GM12878 (cell line): ENCODE measurements around the gene KCNB1. TPM values are rescaled to one million over a fixed set of nuclear protein-coding genes. Genes with fewer than 3 reads are reported as not detected.

Source experiments
- ATAC-seq: fragments of 200-7000 bp; cut with Tn5 transposase; 3 replicates; pipeline ENCODE4 v1.9.1; 2020; ENCODE audit warnings: mild to moderate bottlenecking, moderate library complexity
- BruUV-seq: library from RNA; stranded (reverse); fragments of 400-500 nt; replicated peaks from 2 replicates; lab custom pipeline; 2021; lab: Mats Ljungman, UMichigan
- CTCF ChIA-PET: fragments of 300-600 bp; sonication (Branson Sonifier 250); formaldehyde crosslinking; extraction: SDS; loops from one replicate; lab custom pipeline; 2021; ENCODE audit warnings: inconsistent platforms; lab: Yijun Ruan, JAX
- POLR2A ChIA-PET: fragments of 350-600 bp; formaldehyde crosslinking; extraction: SDS; loops from one replicate; lab custom pipeline; 2021; ENCODE audit warnings: inconsistent platforms; lab: Charles Lee
- RAD21 ChIA-PET: fragments of 300-600 bp; sonication (Branson Sonifier 250); formaldehyde crosslinking; loops from one replicate; lab custom pipeline; 2023; ENCODE audit warnings: antibody characterized with exemption; ENCODE audit not compliant: unreplicated experiment; lab: Charles Lee
- SMC1A ChIA-PET: fragments of 300-600 bp; sonication (Branson Sonifier 250); formaldehyde crosslinking; loops from one replicate; lab custom pipeline; 2023; ENCODE audit not compliant: unreplicated experiment, uncharacterized antibody; lab: Charles Lee
- DNase-seq: peaks from one replicate; pipeline ENCODE4 v3.0.0-alpha.2; 2011; ENCODE audit warnings: low read depth, low spot score
- FAIRE-seq: peaks from 3 replicates; lab custom pipeline; 2011; peaks lifted over from hg19 to GRCh38; lab: Jason Lieb, UNC
- H2AFZ ChIP-seq: 2 replicates; pipeline ENCODE4 v1.6.0; 2011; ENCODE audit warnings: low read depth, low read length, control low read depth; ENCODE audit not compliant: control insufficient read depth
- H3K27ac ChIP-seq: 2 replicates; pipeline ENCODE4 v1.5.1; 2011; ENCODE audit warnings: control low read depth; ENCODE audit not compliant: control insufficient read depth, insufficient read depth
- H3K27me3 ChIP-seq, 2 experiments: replicated peaks in 1 of 2; 2 replicates each; pipeline versions ENCODE4 v1.6.0 to v1.6.1; 2011; ENCODE audit warnings: low read length in 1 of 2; ENCODE audit not compliant: control insufficient read depth in 2 of 2, insufficient read depth in 2 of 2
- H3K36me3 ChIP-seq, 2 experiments: 2 replicates each; pipeline ENCODE4 v1.5.1; 2011; ENCODE audit warnings: low read length in 1 of 2; ENCODE audit not compliant: control insufficient read depth in 2 of 2, insufficient read depth in 2 of 2
- H3K4me1 ChIP-seq: 2 replicates; pipeline ENCODE4 v1.6.1; 2011; ENCODE audit warnings: mild to moderate bottlenecking, low read length, moderate library complexity, mixed read lengths; ENCODE audit not compliant: control insufficient read depth, insufficient read depth
- H3K4me2 ChIP-seq: 2 replicates; pipeline ENCODE4 v1.6.0; 2011; ENCODE audit warnings: control low read depth; ENCODE audit not compliant: control insufficient read depth, insufficient read depth
- H3K4me3 ChIP-seq: fragments of 200-600 bp; sonication (generic); 2 replicates; pipeline ENCODE4 v1.5.1; 2016
- H3K79me2 ChIP-seq: 2 replicates; pipeline ENCODE4 v1.6.0; 2011; ENCODE audit warnings: low read length; ENCODE audit not compliant: control insufficient read depth, insufficient read depth
- H3K9ac ChIP-seq: 2 replicates; pipeline ENCODE4 v1.8.0; 2011; ENCODE audit warnings: low read length, control low read depth, mixed read lengths; ENCODE audit not compliant: control insufficient read depth, insufficient read depth
- H3K9me3 ChIP-seq: replicated peaks from 3 replicates; pipeline ENCODE4 v1.5.1; 2011; ENCODE audit warnings: mild to moderate bottlenecking, low read length; ENCODE audit not compliant: control insufficient read depth, insufficient read depth
- H4K20me1 ChIP-seq: 2 replicates; pipeline ENCODE4 v1.6.0; 2011; ENCODE audit not compliant: control insufficient read depth, insufficient read depth
- ATF7 ChIP-seq: fragments of 450-650 bp; IDR thresholded peaks from 2 replicates; pipeline ENCODE4 v1.6.1; 2016; ENCODE audit warnings: low read depth, mild to moderate bottlenecking
- CBX5 ChIP-seq: sonication (generic); IDR thresholded peaks from 2 replicates; pipeline ENCODE4 v1.6.1; 2016; ENCODE audit warnings: low read depth, moderate library complexity, mild to moderate bottlenecking, inconsistent platforms
- CHD1 ChIP-seq: IDR thresholded peaks from 2 replicates; pipeline ENCODE4 v1.6.1; 2012; ENCODE audit warnings: low read depth, low read length, improper control_type of control experiment
- MEF2B ChIP-seq: fragments of 450-650 bp; IDR thresholded peaks from 2 replicates; pipeline ENCODE4 v1.6.1; 2018; ENCODE audit warnings: mild to moderate bottlenecking, moderate library complexity; ENCODE audit not compliant: partially characterized antibody, poor library complexity, severe bottlenecking
- NBN ChIP-seq: fragments of 450-650 bp; IDR thresholded peaks from 2 replicates; pipeline ENCODE4 v1.6.1; 2016
- PML ChIP-seq: IDR thresholded peaks from 2 replicates; pipeline ENCODE4 v1.6.1; 2012; ENCODE audit warnings: low read length, inconsistent platforms
- RB1 ChIP-seq: fragments of 450-650 bp; formaldehyde crosslinking; IDR thresholded peaks from 2 replicates; pipeline ENCODE4 v1.6.1; 2017; ENCODE audit warnings: mild to moderate bottlenecking, borderline replicate concordance
- RCOR1 ChIP-seq: conservative IDR thresholded peaks from 2 replicates; pipeline ENCODE4 v1.6.1; 2012; ENCODE audit warnings: low read depth, low read length, improper control_type of control experiment
- RFX5 ChIP-seq: IDR thresholded peaks from 2 replicates; pipeline ENCODE4 v1.6.1; 2011; ENCODE audit warnings: low read depth, low read length, improper control_type of control experiment
- YBX1 ChIP-seq: fragments of 450-650 bp; IDR thresholded peaks from 2 replicates; pipeline ENCODE4 v1.6.1; 2016; ENCODE audit warnings: antibody characterized with exemption
- ZBTB11 ChIP-seq: fragments of 450-650 bp; formaldehyde crosslinking; IDR thresholded peaks from 2 replicates; pipeline ENCODE4 v1.5.0; 2022; ENCODE audit warnings: mild to moderate bottlenecking, missing genetic modification characterization
- ZNF274 ChIP-seq: IDR thresholded peaks from one replicate; pipeline ENCODE4 v1.8.0; 2011; ENCODE audit not compliant: insufficient read length, insufficient read depth
- WGBS: methylation state at CpG from one replicate; pipeline ENCODE4 v1.1.6; 2016; ENCODE audit warnings: low lambda C conversion rate; ENCODE audit not compliant: insufficient replicate concordance, insufficient coverage; ENCODE audit errors: missing lambda C conversion rate; 5-methylcytosine and 5-hydroxymethylcytosine counted together
- in situ Hi-C: fragments of 300-500 bp; cut with MboI; formaldehyde crosslinking; loops from 9 replicates; pipeline ENCODE4 v1.14.3; 2018; ENCODE audit warnings: mixed read lengths
- intact Hi-C: fragments of 100-400 bp; cut with micrococcal nuclease; formaldehyde crosslinking; loops from one replicate; pipeline ENCODE4 v1.14.2; 2022; ENCODE audit not compliant: unreplicated experiment
- polyA plus RNA-seq, 11 experiments: library from polyadenylated mRNA; depleted of rRNA in 4 of 11; unstranded in 6 of 11; stranded (reverse) in 5 of 11; fragments of >200 nt; fragmentation: Nextera tagmentation in 4 of 11; fragmentation: Illumina TruSeq in 1 of 11; extraction: Ambion mirVana in 4 of 11; extraction: Trizol in 1 of 11; gene quantifications; 1 replicate in 1 of 11; 2 replicates in 10 of 11; pipeline versions ENCODE4 v1.2.1 to v1.2.3, GENCODE V29; 2011 to 2016; ENCODE audit warnings: inconsistent platforms in 2 of 11, missing spikeins in 2 of 11, low read depth in 1 of 11
- total RNA-seq, 4 experiments: library from RNA; depleted of rRNA in 3 of 4; stranded (reverse); fragments of >200 nt in 3 of 4; fragmentation: Illumina TruSeq in 1 of 4; extraction: Trizol in 1 of 4; gene quantifications; 2 replicates each; pipeline versions ENCODE4 v1.2.1 to v1.2.3, GENCODE V29; 2013 to 2021
- TF ChIP-seq, protein P1 (sequence below): fragments of 450-650 bp; conservative IDR thresholded peaks from 2 replicates; pipeline ENCODE4 v1.6.1; 2017; ENCODE audit warnings: mild to moderate bottlenecking, moderate library complexity
- TF ChIP-seq, protein P2 (sequence below): fragments of 450-650 bp; IDR thresholded peaks from 2 replicates; pipeline ENCODE4 v1.6.1; 2016; ENCODE audit warnings: mild to moderate bottlenecking, moderate library complexity, borderline replicate concordance

Gene KCNB1
- total and polyA plus RNA-seq, 10 of the 15 experiments (the other 5 are each of a cell fraction or from before 2014, with no cell fraction given), result 0.02 to 0.08 (median 0.03) TPM; not detected in 7

GRCh38 chr20:49456646-49457045, 25.8 kb downstream of the KCNB1 start (continued):
- no peak for TF ChIP-seq ZBTB11 (CRISPR knock-in tag)
- no peak for TF ChIP-seq ATF7
- TF ChIP-seq CHD1, result no peak

DNA sequence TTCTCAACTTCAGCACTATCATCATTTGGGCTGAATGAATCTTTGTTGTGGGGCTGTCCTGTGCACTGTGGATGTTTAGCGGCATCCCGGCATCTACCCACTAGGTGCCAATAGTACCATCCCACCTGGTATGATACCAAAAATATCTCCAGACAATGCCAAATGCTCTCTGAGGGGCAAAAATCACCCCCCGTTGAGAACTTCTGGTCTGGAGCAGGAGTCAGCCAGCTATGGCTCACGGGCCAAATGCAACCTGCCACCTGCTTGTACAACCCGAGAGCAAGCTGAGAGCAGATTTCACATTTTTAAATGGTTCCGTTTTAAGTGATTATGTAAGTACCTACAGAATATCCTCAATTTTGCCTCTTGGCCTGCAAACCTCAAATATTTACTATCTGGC, 26.8 kb downstream of the KCNB1 start:
- H3K27me3 ChIP-seq, result peaks cover 3 to 4% of the 10 kb centered on the region in 2 experiments; a peak in 3 of 4 replicates
- TF ChIP-seq NBN (no peak), PML (no peak), RFX5 (no peak), CBX5 (no peak), ZNF274 (no peak), RCOR1 (no peak), MEF2B (no peak), YBX1 (no peak), RB1 (no peak)
- TF ChIP-seq, protein P1, sequence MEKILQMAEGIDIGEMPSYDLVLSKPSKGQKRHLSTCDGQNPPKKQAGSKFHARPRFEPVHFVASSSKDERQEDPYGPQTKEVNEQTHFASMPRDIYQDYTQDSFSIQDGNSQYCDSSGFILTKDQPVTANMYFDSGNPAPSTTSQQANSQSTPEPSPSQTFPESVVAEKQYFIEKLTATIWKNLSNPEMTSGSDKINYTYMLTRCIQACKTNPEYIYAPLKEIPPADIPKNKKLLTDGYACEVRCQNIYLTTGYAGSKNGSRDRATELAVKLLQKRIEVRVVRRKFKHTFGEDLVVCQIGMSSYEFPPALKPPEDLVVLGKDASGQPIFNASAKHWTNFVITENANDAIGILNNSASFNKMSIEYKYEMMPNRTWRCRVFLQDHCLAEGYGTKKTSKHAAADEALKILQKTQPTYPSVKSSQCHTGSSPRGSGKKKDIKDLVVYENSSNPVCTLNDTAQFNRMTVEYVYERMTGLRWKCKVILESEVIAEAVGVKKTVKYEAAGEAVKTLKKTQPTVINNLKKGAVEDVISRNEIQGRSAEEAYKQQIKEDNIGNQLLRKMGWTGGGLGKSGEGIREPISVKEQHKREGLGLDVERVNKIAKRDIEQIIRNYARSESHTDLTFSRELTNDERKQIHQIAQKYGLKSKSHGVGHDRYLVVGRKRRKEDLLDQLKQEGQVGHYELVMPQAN, result no peak
- TF ChIP-seq, protein P2, sequence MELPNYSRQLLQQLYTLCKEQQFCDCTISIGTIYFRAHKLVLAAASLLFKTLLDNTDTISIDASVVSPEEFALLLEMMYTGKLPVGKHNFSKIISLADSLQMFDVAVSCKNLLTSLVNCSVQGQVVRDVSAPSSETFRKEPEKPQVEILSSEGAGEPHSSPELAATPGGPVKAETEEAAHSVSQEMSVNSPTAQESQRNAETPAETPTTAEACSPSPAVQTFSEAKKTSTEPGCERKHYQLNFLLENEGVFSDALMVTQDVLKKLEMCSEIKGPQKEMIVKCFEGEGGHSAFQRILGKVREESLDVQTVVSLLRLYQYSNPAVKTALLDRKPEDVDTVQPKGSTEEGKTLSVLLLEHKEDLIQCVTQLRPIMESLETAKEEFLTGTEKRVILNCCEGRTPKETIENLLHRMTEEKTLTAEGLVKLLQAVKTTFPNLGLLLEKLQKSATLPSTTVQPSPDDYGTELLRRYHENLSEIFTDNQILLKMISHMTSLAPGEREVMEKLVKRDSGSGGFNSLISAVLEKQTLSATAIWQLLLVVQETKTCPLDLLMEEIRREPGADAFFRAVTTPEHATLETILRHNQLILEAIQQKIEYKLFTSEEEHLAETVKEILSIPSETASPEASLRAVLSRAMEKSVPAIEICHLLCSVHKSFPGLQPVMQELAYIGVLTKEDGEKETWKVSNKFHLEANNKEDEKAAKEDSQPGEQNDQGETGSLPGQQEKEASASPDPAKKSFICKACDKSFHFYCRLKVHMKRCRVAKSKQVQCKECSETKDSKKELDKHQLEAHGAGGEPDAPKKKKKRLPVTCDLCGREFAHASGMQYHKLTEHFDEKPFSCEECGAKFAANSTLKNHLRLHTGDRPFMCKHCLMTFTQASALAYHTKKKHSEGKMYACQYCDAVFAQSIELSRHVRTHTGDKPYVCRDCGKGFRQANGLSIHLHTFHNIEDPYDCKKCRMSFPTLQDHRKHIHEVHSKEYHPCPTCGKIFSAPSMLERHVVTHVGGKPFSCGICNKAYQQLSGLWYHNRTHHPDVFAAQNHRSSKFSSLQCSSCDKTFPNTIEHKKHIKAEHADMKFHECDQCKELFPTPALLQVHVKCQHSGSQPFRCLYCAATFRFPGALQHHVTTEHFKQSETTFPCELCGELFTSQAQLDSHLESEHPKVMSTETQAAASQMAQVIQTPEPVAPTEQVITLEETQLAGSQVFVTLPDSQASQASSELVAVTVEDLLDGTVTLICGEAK, result no peak
- H3K9me3 ChIP-seq, result no peaks in the 10 kb centered on the region
- 43% methylated on average over 6 of the region's 6 CpGs for WGBS
- ATAC-seq (no peak), DNase-seq (no peak), FAIRE-seq (no peak)
- H3K79me2 ChIP-seq, result no peaks in the 10 kb centered on the region
- H4K20me1 ChIP-seq, result no peaks in the 10 kb centered on the region
- in situ Hi-C loops, result no loop called here
- no peak overlapping the region for H3K9ac ChIP-seq
- intact Hi-C loops, result no loop called here
- H3K27ac ChIP-seq, result no peak overlapping the region
- H3K4me2 ChIP-seq, result no peak overlapping the region
- no peak overlapping the region for H3K4me3 ChIP-seq
- RAD21 ChIA-PET, result no interaction called here
- BruUV-seq, result no TSS peak
- POLR2A ChIA-PET, result no interaction called here
- no peak overlapping the region for H2AFZ ChIP-seq
- H3K36me3 ChIP-seq, result no peaks in the 10 kb centered on the region
- no peaks in the 10 kb centered on the region for H3K4me1 ChIP-seq
- CTCF ChIA-PET, result interaction anchor here (0.6 kb wide), 1 partner anchor 884 kb away, joined by 3 read pairs; no protein-coding TSS in a partner anchor
- SMC1A ChIA-PET, result no interaction called here
